Measurements from ENCODE around the gene NRXN3. TPM values are rescaled to one million over a fixed set of nuclear protein-coding genes. Genes with fewer than 3 reads are reported as not detected.

The NRXN3 gene
- total and polyA plus RNA-seq, 2 experiments from 2014 or later: 1.0 to 1.8 TPM

DNA sequence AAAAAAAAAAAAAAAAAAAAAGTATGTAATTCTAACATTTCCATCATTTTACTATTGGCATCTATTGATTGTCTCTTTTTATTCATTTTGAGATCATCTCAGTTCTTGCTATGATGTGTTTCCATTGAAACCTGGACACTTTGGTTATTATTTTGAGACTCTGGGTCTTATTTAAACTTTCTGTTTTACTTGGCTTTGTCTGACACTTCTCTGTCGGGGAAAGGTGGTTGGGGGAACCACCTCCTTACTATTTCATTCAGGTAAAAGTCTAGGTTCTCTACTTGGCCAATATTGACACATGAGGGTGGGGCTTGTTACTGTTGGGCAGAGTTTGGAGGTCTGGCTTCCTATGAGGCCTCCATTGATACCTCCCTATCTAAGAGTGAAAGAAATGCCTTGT lies 228.0 kb downstream of the NRXN3 start (continued):
- TF ChIP-seq, protein P1, sequence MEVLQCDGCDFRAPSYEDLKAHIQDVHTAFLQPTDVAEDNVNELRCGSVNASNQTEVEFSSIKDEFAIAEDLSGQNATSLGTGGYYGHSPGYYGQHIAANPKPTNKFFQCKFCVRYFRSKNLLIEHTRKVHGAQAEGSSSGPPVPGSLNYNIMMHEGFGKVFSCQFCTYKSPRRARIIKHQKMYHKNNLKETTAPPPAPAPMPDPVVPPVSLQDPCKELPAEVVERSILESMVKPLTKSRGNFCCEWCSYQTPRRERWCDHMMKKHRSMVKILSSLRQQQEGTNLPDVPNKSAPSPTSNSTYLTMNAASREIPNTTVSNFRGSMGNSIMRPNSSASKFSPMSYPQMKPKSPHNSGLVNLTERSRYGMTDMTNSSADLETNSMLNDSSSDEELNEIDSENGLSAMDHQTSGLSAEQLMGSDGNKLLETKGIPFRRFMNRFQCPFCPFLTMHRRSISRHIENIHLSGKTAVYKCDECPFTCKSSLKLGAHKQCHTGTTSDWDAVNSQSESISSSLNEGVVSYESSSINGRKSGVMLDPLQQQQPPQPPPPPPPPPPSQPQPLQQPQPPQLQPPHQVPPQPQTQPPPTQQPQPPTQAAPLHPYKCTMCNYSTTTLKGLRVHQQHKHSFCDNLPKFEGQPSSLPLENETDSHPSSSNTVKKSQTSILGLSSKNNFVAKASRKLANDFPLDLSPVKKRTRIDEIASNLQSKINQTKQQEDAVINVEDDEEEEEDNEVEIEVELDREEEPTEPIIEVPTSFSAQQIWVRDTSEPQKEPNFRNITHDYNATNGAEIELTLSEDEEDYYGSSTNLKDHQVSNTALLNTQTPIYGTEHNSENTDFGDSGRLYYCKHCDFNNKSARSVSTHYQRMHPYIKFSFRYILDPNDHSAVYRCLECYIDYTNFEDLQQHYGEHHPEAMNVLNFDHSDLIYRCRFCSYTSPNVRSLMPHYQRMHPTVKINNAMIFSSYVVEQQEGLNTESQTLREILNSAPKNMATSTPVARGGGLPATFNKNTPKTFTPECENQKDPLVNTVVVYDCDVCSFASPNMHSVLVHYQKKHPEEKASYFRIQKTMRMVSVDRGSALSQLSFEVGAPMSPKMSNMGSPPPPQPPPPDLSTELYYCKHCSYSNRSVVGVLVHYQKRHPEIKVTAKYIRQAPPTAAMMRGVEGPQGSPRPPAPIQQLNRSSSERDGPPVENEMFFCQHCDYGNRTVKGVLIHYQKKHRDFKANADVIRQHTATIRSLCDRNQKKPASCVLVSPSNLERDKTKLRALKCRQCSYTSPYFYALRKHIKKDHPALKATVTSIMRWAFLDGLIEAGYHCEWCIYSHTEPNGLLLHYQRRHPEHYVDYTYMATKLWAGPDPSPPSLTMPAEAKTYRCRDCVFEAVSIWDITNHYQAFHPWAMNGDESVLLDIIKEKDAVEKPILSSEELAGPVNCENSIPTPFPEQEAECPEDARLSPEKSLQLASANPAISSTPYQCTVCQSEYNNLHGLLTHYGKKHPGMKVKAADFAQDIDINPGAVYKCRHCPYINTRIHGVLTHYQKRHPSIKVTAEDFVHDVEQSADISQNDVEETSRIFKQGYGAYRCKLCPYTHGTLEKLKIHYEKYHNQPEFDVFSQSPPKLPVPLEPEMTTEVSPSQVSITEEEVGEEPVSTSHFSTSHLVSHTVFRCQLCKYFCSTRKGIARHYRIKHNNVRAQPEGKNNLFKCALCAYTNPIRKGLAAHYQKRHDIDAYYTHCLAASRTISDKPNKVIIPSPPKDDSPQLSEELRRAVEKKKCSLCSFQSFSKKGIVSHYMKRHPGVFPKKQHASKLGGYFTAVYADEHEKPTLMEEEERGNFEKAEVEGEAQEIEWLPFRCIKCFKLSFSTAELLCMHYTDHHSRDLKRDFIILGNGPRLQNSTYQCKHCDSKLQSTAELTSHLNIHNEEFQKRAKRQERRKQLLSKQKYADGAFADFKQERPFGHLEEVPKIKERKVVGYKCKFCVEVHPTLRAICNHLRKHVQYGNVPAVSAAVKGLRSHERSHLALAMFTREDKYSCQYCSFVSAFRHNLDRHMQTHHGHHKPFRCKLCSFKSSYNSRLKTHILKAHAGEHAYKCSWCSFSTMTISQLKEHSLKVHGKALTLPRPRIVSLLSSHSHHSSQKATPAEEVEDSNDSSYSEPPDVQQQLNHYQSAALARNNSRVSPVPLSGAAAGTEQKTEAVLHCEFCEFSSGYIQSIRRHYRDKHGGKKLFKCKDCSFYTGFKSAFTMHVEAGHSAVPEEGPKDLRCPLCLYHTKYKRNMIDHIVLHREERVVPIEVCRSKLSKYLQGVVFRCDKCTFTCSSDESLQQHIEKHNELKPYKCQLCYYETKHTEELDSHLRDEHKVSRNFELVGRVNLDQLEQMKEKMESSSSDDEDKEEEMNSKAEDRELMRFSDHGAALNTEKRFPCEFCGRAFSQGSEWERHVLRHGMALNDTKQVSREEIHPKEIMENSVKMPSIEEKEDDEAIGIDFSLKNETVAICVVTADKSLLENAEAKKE (CRISPR knock-in tag; IDR thresholded peaks at IDR 0.05): no peak
- TF ChIP-seq POLR2AphosphoS5 (IDR thresholded peaks at IDR 0.05; ENCODE audit: low read depth): no peak

GRCh38 chr14:78399316-78399889 lies 229.2 kb downstream of the NRXN3 start:
- ATAC-seq: peak; percentile 36; the same call in 1 of the 3 replicates
- H3K27ac ChIP-seq (ENCODE audit: low read depth): no peak overlapping the region
- no peaks in the 10 kb centered on the region for H4K20me1 ChIP-seq (replicated peaks; ENCODE audit: insufficient read depth)

More at GRCh38 chr14:78399316-78399889, 229.2 kb downstream of the NRXN3 start:
- H3K36me3 ChIP-seq (ENCODE audit: insufficient read depth): no peaks in the 10 kb centered on the region
- DNase-seq (ENCODE audit: low spot score): peak; percentile 76
- H3K27me3 ChIP-seq (ENCODE audit: insufficient read depth): no peaks in the 10 kb centered on the region
- Mint-ChIP-seq H3K9me3 (no peaks in the 10 kb centered on the region), H3K27ac (no peak overlapping the region), H3K4me1 (peaks cover 17% of the 10 kb centered on the region), H3K27me3 (ENCODE audit: insufficient read depth, low read depth, poor library complexity) (no peaks in the 10 kb centered on the region), H3K36me3 (ENCODE audit: low read depth) (no peaks in the 10 kb centered on the region), H3K4me3 (no peak overlapping the region)
- H3F3A ChIP-seq (replicated peaks; ENCODE audit: low read depth): no peaks in the 10 kb centered on the region
- no peak overlapping the region for H3K4me2 ChIP-seq
- H3K4me3 ChIP-seq: no peak overlapping the region
- no peaks in the 10 kb centered on the region for H3K79me2 ChIP-seq (replicated peaks; ENCODE audit: insufficient read depth)
- H2AFZ ChIP-seq: no peak overlapping the region
- peaks cover 14% of the 10 kb centered on the region for H3K4me1 ChIP-seq (ENCODE audit: insufficient read depth)
- no peak for TF ChIP-seq EZH2phosphoT487 (IDR thresholded peaks at IDR 0.05; ENCODE audit: unreplicated experiment)
- no peak for TF ChIP-seq ETS1 (IDR thresholded peaks at IDR 0.05)
- peak; percentile 84 for TF ChIP-seq REST (IDR thresholded peaks at IDR 0.05; ENCODE audit: unreplicated experiment)
- no peaks in the 10 kb centered on the region for H3K9me2 ChIP-seq (ENCODE audit: insufficient read depth)

Measured in GM23338 (cell line).